NCI-H1436 treated with DMSO at 0.1 percent for 48 hours (cell line): ENCODE data around the gene SERPINB4.

Experiments
- DNase-seq: peaks from one replicate; lab custom pipeline; 2025; lab: John Stamatoyannopoulos, UW

SERPINB4 gene

DNA sequence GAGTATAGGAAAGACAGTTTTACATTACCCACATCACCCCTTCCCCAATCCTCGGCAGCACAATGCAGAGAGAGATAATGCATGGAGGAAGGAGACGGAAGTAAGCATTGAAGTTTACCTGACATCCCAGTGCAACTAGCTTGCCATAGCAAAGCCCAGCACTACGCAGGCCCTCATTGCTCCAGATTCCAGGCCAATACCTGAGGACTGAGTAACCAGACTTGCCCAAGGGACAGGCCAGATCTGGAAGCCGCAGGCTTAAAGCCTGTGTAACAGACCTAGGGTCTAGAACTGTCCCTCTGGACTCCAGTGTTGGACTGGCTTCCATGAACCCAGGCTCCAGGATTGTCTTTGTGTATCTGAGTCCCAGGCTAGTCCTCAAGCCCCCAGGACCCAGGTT is 17.6 kb downstream of the SERPINB4 start:
- DNase-seq: no peak

DNA sequence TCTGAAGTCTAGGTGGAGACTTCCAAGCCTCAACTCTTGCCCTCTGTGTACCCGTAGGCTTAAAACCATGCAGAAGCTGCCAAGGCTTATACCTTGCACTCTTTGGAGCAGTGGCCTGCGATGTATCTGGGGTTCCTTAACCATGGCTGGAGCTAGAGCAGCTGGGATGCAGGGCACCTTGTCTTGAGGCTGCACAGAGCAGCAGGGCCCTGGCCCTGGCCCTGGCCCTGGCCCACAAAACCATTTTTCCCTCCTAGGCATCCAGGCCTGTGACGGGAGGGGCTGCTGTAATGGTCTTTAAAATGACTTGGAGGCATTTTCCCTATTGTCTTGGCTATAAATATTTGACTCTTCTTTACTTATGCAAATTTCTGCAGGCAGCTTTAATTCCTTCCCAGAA is 19.2 kb downstream of the SERPINB4 start:
- no peak for DNase-seq

DNA sequence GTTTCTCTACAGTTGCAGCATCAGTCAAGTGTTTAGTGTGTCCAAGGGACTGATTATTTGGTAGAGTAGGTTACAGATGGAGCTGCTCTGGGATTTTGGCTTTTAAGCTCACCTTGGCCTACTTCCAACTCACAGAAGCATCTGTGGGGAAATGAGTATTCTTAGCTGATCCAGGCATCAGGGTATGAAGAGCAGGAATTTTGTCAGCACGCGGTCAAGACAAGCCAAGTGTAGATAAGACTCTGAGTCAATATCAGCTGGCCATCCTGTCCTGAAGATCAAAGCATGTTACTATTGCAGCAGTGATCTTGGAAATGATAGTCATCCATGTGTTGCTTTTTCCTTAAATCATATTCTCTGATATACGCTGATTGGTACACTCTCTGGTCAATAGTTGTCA is 24.4 kb downstream of the SERPINB4 start:
- no peak for DNase-seq

DNA sequence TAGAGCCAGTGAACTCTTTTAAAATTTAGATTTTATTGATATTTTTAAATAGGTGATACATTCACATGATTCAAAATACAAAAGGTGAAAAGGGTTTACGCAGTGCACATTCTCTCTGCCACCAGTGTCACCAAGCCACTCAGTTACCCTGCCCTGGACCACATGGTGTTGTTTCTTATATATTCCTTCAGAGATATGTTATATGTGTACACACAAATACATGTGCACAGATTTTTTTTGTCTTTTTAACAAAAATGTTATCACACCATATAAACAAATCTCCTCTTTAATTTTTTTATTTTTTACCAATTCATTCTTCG is 26.2 kb downstream of the SERPINB4 start:
- no peak for DNase-seq

DNA sequence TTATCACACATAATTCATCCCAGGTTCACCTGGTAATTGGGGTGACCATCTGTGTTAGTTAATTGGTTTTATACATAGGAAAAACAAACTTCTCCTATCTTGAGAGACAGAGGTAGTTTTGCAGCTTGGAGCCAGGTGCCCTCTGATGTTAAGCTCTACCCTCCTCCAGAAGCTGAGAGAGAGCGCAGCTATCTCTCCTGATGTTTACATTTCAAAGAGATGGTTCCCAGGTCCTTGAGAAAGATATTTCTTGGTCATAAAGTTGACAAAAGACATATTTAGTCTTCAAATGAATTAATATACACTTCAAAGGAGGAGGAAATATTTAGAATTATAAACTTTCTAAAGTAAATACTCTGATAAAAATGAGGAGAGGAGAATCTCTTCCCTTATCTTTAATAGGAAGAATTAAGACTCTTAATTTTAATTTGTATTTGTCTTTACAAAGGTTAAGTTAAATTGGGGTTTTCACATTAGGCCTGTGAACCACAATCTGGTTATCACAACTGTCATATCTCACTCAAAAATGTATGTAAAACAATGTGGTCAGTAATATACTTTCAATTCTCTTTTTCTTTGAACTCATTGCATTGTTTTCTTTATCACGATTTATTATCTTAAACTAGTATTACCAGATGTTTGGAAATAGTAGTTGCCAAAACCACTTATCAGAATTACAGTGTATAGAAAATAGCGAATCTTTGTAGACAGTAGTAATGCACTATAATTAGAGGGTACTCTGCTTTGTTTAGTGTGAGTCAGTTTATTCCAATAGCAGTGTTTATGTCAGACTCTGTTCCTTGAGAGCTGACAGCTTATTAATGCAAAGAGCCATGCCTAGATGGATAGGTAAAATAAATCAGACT is 26.8 kb downstream of the SERPINB4 start:
- DNase-seq: peak; percentile 49

DNA sequence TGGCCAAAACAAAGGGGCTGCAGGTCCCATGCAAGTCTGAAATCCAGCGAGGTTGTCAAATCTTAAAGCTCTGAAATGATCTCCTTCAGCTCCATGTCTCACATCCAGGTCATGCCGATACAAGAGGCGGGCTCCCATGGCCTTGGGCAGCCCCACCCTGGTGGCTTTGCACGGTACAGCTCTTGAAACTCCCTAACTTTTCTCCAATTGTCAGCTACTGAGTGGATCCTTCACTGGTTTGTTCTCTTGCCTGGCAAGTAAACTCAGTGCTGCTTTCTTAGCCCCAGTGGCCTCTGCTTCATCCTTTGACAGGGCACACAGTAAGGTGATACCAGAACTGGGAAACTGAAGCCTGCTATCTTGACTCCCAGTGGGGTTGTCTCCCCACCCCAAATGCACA is 30.6 kb downstream of the SERPINB4 start:
- no peak for DNase-seq

DNA sequence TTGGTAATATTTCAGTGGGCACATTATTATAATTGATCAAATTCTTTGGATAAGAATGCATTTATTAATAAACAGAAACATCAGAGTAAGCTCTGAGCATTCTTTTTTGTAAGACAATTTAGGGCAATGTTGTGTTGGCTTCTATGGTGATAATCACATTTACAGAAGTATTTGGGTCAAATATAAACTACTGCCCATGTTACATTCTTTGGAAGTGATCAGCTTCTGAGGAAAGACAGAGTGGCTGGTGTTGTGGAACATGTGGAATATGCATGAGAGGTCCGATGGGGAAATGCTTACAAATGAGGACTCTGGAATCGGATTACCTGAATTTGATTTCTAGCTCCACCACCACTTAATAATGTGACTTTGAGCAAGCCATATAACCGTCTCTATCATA is 37.5 kb downstream of the SERPINB4 start:
- DNase-seq: no peak

DNA sequence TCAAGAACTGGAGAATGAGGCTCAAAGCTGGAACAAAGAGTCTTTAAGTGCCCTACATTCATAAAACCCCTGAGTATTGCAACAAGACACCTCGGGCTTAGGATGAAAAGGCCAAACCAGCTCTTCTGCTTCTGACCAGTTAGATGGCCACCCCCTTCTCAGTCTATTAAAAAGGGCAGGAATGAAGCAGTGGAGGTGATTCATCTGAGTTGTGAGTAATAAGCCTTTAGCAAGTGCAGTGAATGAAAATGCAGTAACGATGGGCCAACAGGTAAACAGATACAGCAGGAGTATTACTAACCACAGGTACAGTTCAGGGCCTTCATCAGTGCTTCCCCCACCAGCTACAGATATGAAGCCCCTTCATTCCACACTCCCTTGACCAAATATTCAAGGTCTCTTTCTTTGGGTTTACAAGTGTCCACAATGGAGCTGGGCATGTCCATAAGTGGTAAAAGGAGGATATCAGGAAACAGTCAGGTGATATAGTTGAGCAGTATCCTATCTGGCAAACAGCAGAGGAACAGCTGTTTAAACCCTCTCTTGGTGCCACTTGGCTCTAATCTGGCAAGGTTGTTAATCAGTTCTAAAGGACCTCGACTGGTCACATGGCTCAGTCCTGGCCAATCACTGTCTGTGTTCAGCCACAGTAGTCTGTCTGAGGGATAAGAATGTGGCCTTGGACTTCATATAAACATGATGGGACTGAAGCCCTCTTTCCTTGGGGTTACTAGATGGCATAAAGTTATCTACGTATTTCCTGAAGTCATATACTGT is 39.1 kb downstream of the SERPINB4 start:
- no peak for DNase-seq

DNA sequence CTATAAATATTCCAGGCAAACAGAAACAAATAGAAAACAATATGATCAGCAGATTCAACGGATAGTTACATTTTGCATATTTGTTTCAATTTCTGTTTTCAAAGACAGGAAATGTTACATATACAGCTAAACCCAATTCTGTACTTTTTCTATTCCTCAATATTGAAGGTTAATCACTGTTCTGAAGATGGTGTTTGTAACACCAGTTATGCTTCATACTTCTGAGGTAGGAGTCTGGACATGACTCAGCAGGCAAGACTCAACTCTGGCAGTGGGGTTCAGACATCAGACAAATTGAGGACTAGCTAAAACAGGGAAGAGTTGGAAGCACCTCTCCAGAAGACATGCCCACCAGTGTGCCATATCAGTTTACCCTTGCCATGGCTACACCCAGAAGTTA is 40.3 kb downstream of the SERPINB4 start:
- DNase-seq: no peak

DNA sequence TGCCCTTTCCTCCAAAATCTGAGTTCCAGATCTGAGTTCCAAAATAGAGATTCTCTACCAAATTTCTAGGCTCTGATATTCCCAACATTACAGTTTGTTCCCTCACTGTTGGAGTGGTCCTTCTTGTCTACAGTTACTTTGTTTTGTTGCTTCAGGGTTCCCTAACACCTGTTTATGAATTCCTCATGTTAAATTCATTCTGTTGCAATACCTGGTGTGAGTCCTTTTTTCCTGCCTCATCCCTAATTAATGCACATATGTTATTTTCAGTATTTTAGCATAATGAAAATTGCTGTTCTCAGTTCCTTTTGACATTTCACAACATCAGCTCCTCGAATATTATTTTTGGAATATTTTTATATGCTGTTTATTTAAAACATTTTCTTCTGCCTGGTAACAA is 40.7 kb downstream of the SERPINB4 start:
- DNase-seq: no peak

DNA sequence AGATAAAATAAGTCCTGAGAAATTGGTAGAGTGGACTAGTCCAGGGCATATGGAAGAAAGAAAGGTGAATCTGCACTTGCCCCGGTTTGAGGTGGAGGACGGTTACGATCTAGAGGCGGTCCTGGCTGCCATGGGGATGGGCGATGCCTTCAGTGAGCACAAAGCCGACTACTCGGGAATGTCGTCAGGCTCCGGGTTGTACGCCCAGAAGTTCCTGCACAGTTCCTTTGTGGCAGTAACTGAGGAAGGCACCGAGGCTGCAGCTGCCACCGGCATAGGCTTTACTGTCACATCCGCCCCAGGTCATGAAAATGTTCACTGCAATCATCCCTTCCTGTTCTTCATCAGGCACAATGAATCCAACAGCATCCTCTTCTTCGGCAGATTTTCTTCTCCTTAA is 47.1 kb downstream of the SERPINB4 start:
- DNase-seq: no peak

DNA sequence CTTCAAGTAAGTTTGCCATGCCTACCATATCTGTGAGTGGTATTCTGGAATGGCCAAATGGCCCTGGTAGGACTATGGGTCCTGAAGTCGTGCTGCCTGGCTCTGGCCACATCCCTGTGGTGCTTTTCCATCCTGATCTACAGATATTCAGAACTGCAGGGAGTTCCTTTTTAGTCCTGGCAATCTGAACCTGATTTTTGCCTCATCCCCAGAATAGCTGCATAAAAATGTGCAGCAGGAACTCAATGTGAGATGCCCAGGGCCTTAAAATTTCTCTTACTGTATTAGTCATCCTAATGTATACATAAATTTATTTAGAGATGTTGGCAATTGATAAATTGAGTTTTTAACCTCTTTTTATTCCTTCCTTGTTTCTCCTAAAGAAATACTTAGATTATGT is 51.6 kb downstream of the SERPINB4 start:
- DNase-seq: no peak

DNA sequence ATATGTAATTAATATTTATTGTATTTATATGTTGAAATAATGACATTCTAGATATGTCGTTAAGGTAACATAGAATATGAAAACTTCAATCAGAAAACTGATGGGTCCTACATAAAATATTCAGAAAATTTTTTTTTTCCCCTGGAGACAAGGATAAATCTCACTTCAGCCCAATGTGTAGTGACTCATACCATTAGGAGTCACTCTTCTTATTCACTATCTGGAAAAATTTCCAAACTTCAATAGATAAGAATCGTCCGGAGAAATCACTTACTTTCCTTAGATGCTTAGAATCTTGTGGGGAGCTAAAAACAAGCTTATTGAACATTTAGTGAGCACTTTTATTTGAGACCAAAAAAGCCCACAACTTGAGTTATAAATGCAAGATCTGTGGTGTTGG is 52.3 kb downstream of the SERPINB4 start:
- DNase-seq: no peak

DNA sequence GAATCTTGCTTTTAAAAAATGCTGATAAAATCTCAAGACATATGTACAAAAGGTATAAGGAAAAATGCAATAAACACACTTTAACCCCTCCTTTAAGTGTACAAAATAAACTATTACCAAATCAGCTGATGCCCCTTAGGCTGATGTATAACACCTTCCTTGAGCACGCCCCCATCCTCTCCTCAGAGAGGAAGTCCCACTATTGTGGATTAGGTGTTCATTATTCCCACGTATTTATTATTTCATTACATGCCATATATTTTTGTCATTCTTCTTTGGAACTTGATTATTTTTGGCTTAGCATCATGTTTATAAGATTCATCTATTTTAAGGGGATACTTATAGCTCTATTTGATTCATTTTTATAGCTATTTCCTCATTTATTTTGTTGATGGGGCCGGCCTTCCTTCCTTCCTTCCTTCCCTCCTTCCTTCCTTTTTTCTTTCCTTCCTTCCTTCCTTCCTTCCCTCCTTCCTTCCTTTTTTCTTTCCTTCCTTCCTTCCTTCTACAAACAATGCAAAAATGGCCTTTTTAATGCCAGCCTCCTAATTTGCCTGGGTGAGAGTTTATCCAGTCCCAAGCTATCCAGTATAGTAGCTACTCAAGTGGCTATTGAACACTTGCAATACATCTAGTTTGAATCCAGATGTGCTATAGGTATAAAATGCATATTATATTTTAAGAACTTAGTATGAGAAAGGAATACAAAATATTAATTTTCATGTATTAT is 52.9 kb downstream of the SERPINB4 start:
- no peak for DNase-seq

DNA sequence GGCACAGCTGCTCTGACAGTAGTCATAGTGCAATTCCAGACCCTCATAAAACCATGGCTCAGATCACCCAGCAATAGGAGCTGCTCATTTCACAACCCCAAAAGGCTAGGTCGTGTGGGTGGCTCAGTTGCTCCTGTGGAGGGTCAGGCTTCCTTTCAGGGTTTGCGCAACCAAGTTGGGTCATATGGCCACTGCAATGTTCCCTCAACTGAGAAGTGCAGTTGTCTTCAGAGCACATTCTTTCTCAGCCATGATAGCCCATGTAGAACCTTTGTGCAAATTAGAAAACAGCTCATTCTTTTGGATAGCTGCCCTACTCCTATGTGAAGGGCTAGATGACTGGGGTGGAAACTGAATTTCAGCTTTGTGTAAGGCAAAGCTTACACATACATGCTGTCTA is 53.7 kb downstream of the SERPINB4 start:
- DNase-seq: no peak

DNA sequence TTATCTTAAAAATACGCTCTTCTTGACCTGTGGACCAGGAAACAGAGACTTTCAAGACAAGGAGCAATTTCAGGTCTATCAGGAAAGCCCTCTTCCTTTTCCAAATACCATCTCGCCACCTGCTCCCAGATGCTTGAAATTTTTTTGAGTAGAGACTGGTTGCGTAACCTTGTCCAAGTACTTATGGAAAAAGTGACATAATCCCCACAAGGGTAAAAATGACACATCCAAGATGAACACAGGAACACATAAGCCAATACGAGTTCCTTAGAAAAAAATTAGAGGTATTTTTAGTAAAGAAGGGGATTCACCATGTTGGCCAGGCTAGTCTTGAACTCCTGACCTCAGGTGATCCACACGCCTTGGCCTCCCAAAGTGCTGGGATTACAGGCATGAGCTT is 55.1 kb downstream of the SERPINB4 start:
- DNase-seq: no peak
